Measurements from ENCODE around the gene TLE4. TPM values are rescaled to one million over a fixed set of nuclear protein-coding genes. Genes with fewer than 3 reads are reported as not detected.

The TLE4 gene
- total RNA-seq, 2 experiments from 2014 or later: 25.7 to 29.4 TPM

GRCh38 chr9:79757074-79757473 is 185.3 kb downstream of the TLE4 start:
- POLR2A ChIA-PET: no interaction called here
- CTCF ChIA-PET: no interaction called here

- CTCF ChIA-PET: no interaction called here
- POLR2A ChIA-PET: no interaction called here
These were observed 186.3 kb downstream of the TLE4 start for GRCh38 chr9:79757881-79758669.

- POLR2A ChIA-PET: no interaction called here
- CTCF ChIA-PET: no interaction called here
These were observed 187.7 kb downstream of the TLE4 start for GRCh38 chr9:79759460-79759859.

- CTCF ChIA-PET: no interaction called here
- POLR2A ChIA-PET: no interaction called here
These were observed 190.3 kb downstream of the TLE4 start for GRCh38 chr9:79762070-79762469.

- POLR2A ChIA-PET: no interaction called here
- CTCF ChIA-PET: no interaction called here
These were observed 192.0 kb downstream of the TLE4 start for GRCh38 chr9:79763671-79764285.

GRCh38 chr9:79764374-79764773 is 192.6 kb downstream of the TLE4 start:
- POLR2A ChIA-PET: no interaction called here
- CTCF ChIA-PET: no interaction called here

- ChIA-PET POLR2A (no interaction called here), CTCF (no interaction called here)
These were observed 193.7 kb downstream of the TLE4 start for GRCh38 chr9:79765466-79765865.

GRCh38 chr9:79766091-79766490 is 194.3 kb downstream of the TLE4 start:
- POLR2A ChIA-PET: no interaction called here
- CTCF ChIA-PET: no interaction called here

- POLR2A ChIA-PET: no interaction called here
- CTCF ChIA-PET: no interaction called here
These were observed 196.4 kb downstream of the TLE4 start for GRCh38 chr9:79768194-79768593.

GRCh38 chr9:79769476-79770275 is 197.9 kb downstream of the TLE4 start:
- ChIA-PET CTCF (no interaction called here), POLR2A (no interaction called here)

GRCh38 chr9:79774356-79774755 is 202.6 kb downstream of the TLE4 start:
- ChIA-PET POLR2A (no interaction called here), CTCF (no interaction called here)
